Vagina (tissue), 2 donors: ENCODE results near the gene TMEM141. TPM values are rescaled to one million over a fixed set of nuclear protein-coding genes. Genes with fewer than 3 reads are reported as not detected.

Experiments
- DNase-seq, 2 donors: peaks; one replicate each; pipeline ENCODE4 v3.0.0-alpha.2; 2017; ENCODE audit errors: extremely low spot score in 2 of 2
- H3K27ac ChIP-seq: fragments of 200-600 bp; sonication (generic); one replicate; pipeline ENCODE4 v1.5.1; 2019
- H3K27me3 ChIP-seq: fragments of 200-600 bp; sonication (generic); one replicate; pipeline ENCODE4 v1.5.1; 2019
- H3K36me3 ChIP-seq, 2 donors: fragments of 200-600 bp; sonication (generic); one replicate each; pipeline ENCODE4 v1.5.1; 2017 to 2019
- H3K4me1 ChIP-seq: fragments of 200-600 bp; sonication (generic); one replicate; pipeline ENCODE4 v1.5.1; 2019
- H3K4me3 ChIP-seq, 2 donors: fragments of 200-600 bp; sonication (generic); 1 replicate in 1 of 2; 2 replicates in 1 of 2; pipeline ENCODE4 v1.5.1; 2016 to 2019
- H3K9me3 ChIP-seq: fragments of 200-600 bp; sonication (generic); one replicate; pipeline ENCODE4 v1.5.1; 2019
- CTCF ChIP-seq, 3 experiments: fragments of 450-650 bp in 2 of 3; fragments of 200-600 bp in 1 of 3; sonication (generic) in 1 of 3; IDR thresholded peaks; one replicate each; pipeline ENCODE4 v1.5.1; 2017 to 2019; ENCODE audit warnings: antibody characterized with exemption in 3 of 3, mild to moderate bottlenecking in 2 of 3, moderate library complexity in 2 of 3
- POLR2A ChIP-seq, 2 donors: fragments of 450-650 bp; IDR thresholded peaks; one replicate each; pipeline ENCODE4 v1.6.1; 2017; ENCODE audit warnings: antibody characterized with exemption in 2 of 2, mild to moderate bottlenecking in 2 of 2, moderate library complexity in 2 of 2
- POLR2AphosphoS5 ChIP-seq, 2 donors: sonication (generic); formaldehyde crosslinking; IDR thresholded peaks; one replicate each; pipeline ENCODE4 v1.9.0; 2017; ENCODE audit warnings: antibody characterized with exemption in 2 of 2, mild to moderate bottlenecking in 2 of 2, low read depth in 1 of 2; ENCODE audit not compliant: insufficient read depth in 1 of 2
- intact Hi-C: fragments of 100-400 bp; cut with DNase I; formaldehyde crosslinking; loops from one replicate; pipeline ENCODE4 v1.15.1; 2023
- total RNA-seq: library from RNA; depleted of rRNA; stranded (reverse); fragments of >200 nt; gene quantifications from one replicate; pipeline ENCODE4 v1.2.3, GENCODE V29; 2016

The TMEM141 gene
- total RNA-seq, 1 donor from 2014 or later = 64.1 TPM

- Histone ChIP-seq H3K4me1 (peaks cover 46% of the 10 kb centered on the region), H3K36me3 (no peaks in the 10 kb centered on the region), H3K4me3 (no peak overlapping the region), H3K27ac (no peak overlapping the region), H3K9me3 (no peaks in the 10 kb centered on the region), H3K27me3 (no peaks in the 10 kb centered on the region)
- intact Hi-C loops = no loop called here
- peak in 1 of 2 donors; percentile 70 for DNase-seq
- TF ChIP-seq POLR2A (IDR thresholded peaks at IDR 0.05) (no peak), CTCF (IDR thresholded peaks at IDR 0.05) (no peak), POLR2AphosphoS5 (IDR thresholded peaks at IDR 0.05; ENCODE audit: insufficient read depth in 1 of 2, low read depth in 1 of 2) (no peak)
Measured at GRCh38 chr9:136805207-136805740, 14.1 kb downstream of the TMEM141 start.

GRCh38 chr9:136806067-136806466 is 14.9 kb downstream of the TMEM141 start:
- Histone ChIP-seq H3K9me3 (no peaks in the 10 kb centered on the region), H3K4me1 (peaks cover 46% of the 10 kb centered on the region), H3K27ac (no peak overlapping the region), H3K4me3 (no peak overlapping the region), H3K36me3 (no peaks in the 10 kb centered on the region), H3K27me3 (no peaks in the 10 kb centered on the region)
- intact Hi-C loops = no loop called here
- no peak for TF ChIP-seq POLR2A (IDR thresholded peaks at IDR 0.05)
- TF ChIP-seq POLR2AphosphoS5 (IDR thresholded peaks at IDR 0.05; ENCODE audit: insufficient read depth in 1 of 2, low read depth in 1 of 2) = no peak
- no peak for TF ChIP-seq CTCF (IDR thresholded peaks at IDR 0.05)
- DNase-seq = peak in 1 of 2 donors; percentile 85

- Histone ChIP-seq H3K27ac (peak overlapping the region; percentile 82), H3K27me3 (no peaks in the 10 kb centered on the region), H3K9me3 (no peaks in the 10 kb centered on the region), H3K4me1 (peaks cover 47% of the 10 kb centered on the region), H3K4me3 (peak overlapping the region; percentile 92 to 95), H3K36me3 (no peaks in the 10 kb centered on the region)
- DNase-seq = peak; percentile 85 to 95
- intact Hi-C loops = no loop called here
- TF ChIP-seq POLR2AphosphoS5 (IDR thresholded peaks at IDR 0.05; ENCODE audit: insufficient read depth in 1 of 2, low read depth in 1 of 2) = no peak
- TF ChIP-seq CTCF (IDR thresholded peaks at IDR 0.05) = no peak
- TF ChIP-seq POLR2A (IDR thresholded peaks at IDR 0.05) = no peak
Measured at GRCh38 chr9:136806631-136807201, 15.6 kb downstream of the TMEM141 start.

- Histone ChIP-seq H3K27ac (peak within 1 kb of the TSS; percentile 82), H3K4me1 (peaks cover 52% of the 10 kb centered on the region), H3K36me3 (peaks cover 0 to 3% of the 10 kb centered on the region in 2 donors), H3K4me3 (peak within 1 kb of the TSS; percentile 92 to 95), H3K27me3 (no peaks in the 10 kb centered on the region), H3K9me3 (no peaks in the 10 kb centered on the region)
- peak in 1 of 2 donors; percentile 93 for DNase-seq
- intact Hi-C loops = no loop called here
- TF ChIP-seq POLR2A (IDR thresholded peaks at IDR 0.05) = peak in 1 of 2 donors; percentile 58
- no peak for TF ChIP-seq CTCF (IDR thresholded peaks at IDR 0.05)
- TF ChIP-seq POLR2AphosphoS5 (IDR thresholded peaks at IDR 0.05; ENCODE audit: insufficient read depth in 1 of 2, low read depth in 1 of 2) = peak in 1 of 2 donors; percentile 74
Measured at GRCh38 chr9:136807281-136808074, 16.3 kb downstream of the TMEM141 start, which contains the start of gene RABL6. RABL6 (plus strand) TSS chr9:136807948; CDS start chr9:136808197, 249 bp downstream.
